Naive thymus-derived CD4-positive, alpha-beta T cell (primary cell): ENCODE results near the gene EED. TPM values are rescaled to one million over a fixed set of nuclear protein-coding genes. Genes with fewer than 3 reads are reported as not detected.
"Not testable (repeated sequence)": the region's sequence is repeated elsewhere in the genome, so short reads cannot be mapped to it uniquely, and the experiment has no call there.

Experiments used
- ATAC-seq: fragments of 150-1000 bp; cut with Tn5 transposase; 2 replicates; pipeline ENCODE4 v1.10.0; 2021; ENCODE audit warnings: mild to moderate bottlenecking, moderate library complexity
- CTCF ChIA-PET: fragments of 350-600 bp; sonication (Branson Sonifier 250); formaldehyde crosslinking; loops from one replicate; lab custom pipeline; 2021; ENCODE audit warnings: antibody characterized with exemption; lab: Charles Lee
- POLR2A ChIA-PET: fragments of 350-600 bp; sonication (Branson Sonifier 250); formaldehyde crosslinking; loops from one replicate; lab custom pipeline; 2021; ENCODE audit warnings: antibody characterized with exemption, inconsistent platforms; lab: Charles Lee
- DNase-seq, 9 donors: peaks; one replicate each; pipeline versions ENCODE4 v3.0.0 to v3.0.0-alpha.2; 2020 to 2022; ENCODE audit warnings: mixed read lengths in 1 of 9
- H3K27ac ChIP-seq: one replicate; pipeline ENCODE4 v1.7.0; 2013; ENCODE audit warnings: mild to moderate bottlenecking, low read depth, low read length, moderate library complexity
- H3K27me3 ChIP-seq, 2 donors: one replicate each; pipeline ENCODE4 v1.7.0; 2013; ENCODE audit warnings: low read length in 2 of 2, mild to moderate bottlenecking in 2 of 2, moderate library complexity in 2 of 2; ENCODE audit not compliant: control insufficient read depth in 2 of 2, insufficient read depth in 2 of 2
- H3K36me3 ChIP-seq, 3 experiments: 1 replicate in 2 of 3; 2 replicates in 1 of 3; pipeline ENCODE4 v1.7.0; 2013; ENCODE audit warnings: low read length in 3 of 3, mild to moderate bottlenecking in 3 of 3, moderate library complexity in 1 of 3; ENCODE audit not compliant: insufficient read depth in 3 of 3, control insufficient read depth in 2 of 3
- H3K4me1 ChIP-seq, 2 donors: one replicate each; pipeline ENCODE4 v1.7.0; 2013; ENCODE audit warnings: low read length in 2 of 2, mild to moderate bottlenecking in 2 of 2, moderate library complexity in 1 of 2; ENCODE audit not compliant: control insufficient read depth in 2 of 2, insufficient read depth in 2 of 2
- H3K4me3 ChIP-seq: 2 replicates; pipeline ENCODE4 v1.7.0; 2013; ENCODE audit warnings: mild to moderate bottlenecking, low read length
- H3K9me3 ChIP-seq, 3 experiments: 1 replicate in 2 of 3; 2 replicates in 1 of 3; pipeline ENCODE4 v1.7.0; 2013; ENCODE audit warnings: low read length in 3 of 3; ENCODE audit not compliant: control insufficient read depth in 2 of 3
- H3K27ac Mint-ChIP-seq, 9 donors: one replicate each; pipeline ENCODE4 v1.8.0; 2020 to 2022; ENCODE audit warnings: mixed read lengths in 9 of 9, mild to moderate bottlenecking in 8 of 9, moderate library complexity in 5 of 9, inconsistent platforms in 2 of 9
- H3K27me3 Mint-ChIP-seq, 5 donors: one replicate each; pipeline ENCODE4 v1.8.0; 2021 to 2022; ENCODE audit warnings: mixed read lengths in 5 of 5, mild to moderate bottlenecking in 1 of 5
- H3K36me3 Mint-ChIP-seq, 5 donors: one replicate each; pipeline ENCODE4 v1.8.0; 2020 to 2022; ENCODE audit warnings: mixed read lengths in 5 of 5, mild to moderate bottlenecking in 3 of 5, inconsistent platforms in 1 of 5
- H3K4me1 Mint-ChIP-seq, 7 donors: one replicate each; pipeline ENCODE4 v1.8.0; 2020 to 2022; ENCODE audit warnings: mixed read lengths in 7 of 7, mild to moderate bottlenecking in 3 of 7, inconsistent platforms in 1 of 7
- H3K4me3 Mint-ChIP-seq, 10 donors: one replicate each; pipeline ENCODE4 v1.8.0; 2020 to 2022; ENCODE audit warnings: mild to moderate bottlenecking in 10 of 10, mixed read lengths in 10 of 10, moderate library complexity in 6 of 10, inconsistent platforms in 2 of 10
- H3K9me3 Mint-ChIP-seq, 11 donors: one replicate each; pipeline ENCODE4 v1.8.0; 2020 to 2022; ENCODE audit warnings: mixed read lengths in 11 of 11, mild to moderate bottlenecking in 4 of 11, inconsistent platforms in 1 of 11, moderate library complexity in 1 of 11
- intact Hi-C, 2 donors: fragments of 100-400 bp; cut with micrococcal nuclease; formaldehyde crosslinking; loops; one replicate each; pipeline ENCODE4 v1.15.1; 2023
- polyA plus RNA-seq, 2 donors: library from polyadenylated mRNA; unstranded; fragments of 300-500 nt; fragmentation: Illumina TruSeq; gene quantifications; one replicate each; pipeline ENCODE4 v1.2.3, GENCODE V29; 2021
- total RNA-seq, 6 experiments: library from RNA in 5 of 6; stranded (reverse) in 5 of 6; gene quantifications; 1 replicate in 5 of 6; 2 replicates in 1 of 6; pipeline ENCODE4 v1.2.3 and lab custom pipeline; 2021 to 2026

EED gene
- total and polyA plus RNA-seq, 7 experiments from 2014 or later = 15.3 to 62.4 (median 23.4) TPM

DNA sequence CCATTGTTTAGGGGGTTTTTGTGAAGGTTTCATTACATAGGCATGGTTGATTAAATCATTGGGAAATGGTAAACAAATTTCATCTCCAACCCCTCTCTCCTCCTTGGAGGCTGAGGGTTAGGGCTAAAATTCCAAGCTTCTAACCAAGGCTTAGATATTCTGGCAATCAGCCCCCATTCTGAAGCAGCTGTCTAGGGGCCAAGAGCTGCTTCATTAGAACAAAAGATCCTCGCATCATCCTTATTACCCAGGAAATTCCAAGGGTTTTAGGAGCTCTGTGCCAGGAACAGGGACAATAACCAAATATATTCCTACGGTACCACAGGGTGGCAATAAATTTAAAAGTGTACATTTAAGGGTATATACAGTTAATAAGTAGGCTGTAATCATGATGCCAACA is 22.5 kb upstream of the EED start:
- Mint-ChIP-seq H3K9me3 (peaks cover 0 to 14% (median 3%) of the 10 kb centered on the region in 11 donors), H3K4me1 (peaks cover 4 to 28% (median 12%) of the 10 kb centered on the region in 7 donors), H3K36me3 (peaks cover 0 to 10% (median 4%) of the 10 kb centered on the region in 5 donors), H3K27ac (no peak overlapping the region), H3K4me3 (no peak overlapping the region), H3K27me3 (peaks cover 0 to 12% (median 5%) of the 10 kb centered on the region in 5 donors)
- Histone ChIP-seq H3K4me1 (no peaks in the 10 kb centered on the region), H3K4me3 (no peak overlapping the region), H3K36me3 (no peaks in the 10 kb centered on the region), H3K27me3 (no peaks in the 10 kb centered on the region), H3K9me3 (no peaks in the 10 kb centered on the region), H3K27ac (no peak overlapping the region)
- DNase-seq (no peak), ATAC-seq (no peak)
- CTCF ChIA-PET = interaction anchor here (0.5 kb wide), 1 partner anchor 556 kb away, joined by 3 read pairs; no protein-coding TSS in a partner anchor
- intact Hi-C loops = no loop called here
- POLR2A ChIA-PET = no interaction called here

DNA sequence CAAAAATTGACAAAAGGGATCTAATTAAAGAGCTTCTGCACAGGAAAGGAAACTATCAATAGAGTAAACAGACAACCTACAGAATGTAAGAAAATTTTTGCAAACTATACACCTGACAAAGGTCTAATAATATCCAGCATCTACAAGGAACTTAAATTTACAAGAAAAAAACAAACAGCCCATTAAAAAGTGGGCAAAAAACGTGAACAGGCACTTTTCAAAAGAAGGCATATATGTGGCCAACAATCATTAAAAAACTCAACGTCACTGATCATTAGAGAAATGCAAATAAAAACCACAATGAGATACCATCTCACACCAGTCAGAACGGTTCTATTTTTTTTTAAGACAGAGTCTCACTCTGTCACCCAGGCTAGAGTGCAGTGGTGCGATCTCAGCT is 20.0 kb upstream of the EED start:
- H3K27me3 ChIP-seq, intact Hi-C loops, ATAC-seq, H3K4me3 ChIP-seq, H3K36me3 ChIP-seq, H3K9me3 ChIP-seq, DNase-seq, H3K4me3 Mint-ChIP-seq, H3K27ac ChIP-seq, H3K27ac Mint-ChIP-seq, H3K4me1 ChIP-seq: not testable (repeated sequence)
- Mint-ChIP-seq H3K4me1 (peaks cover 0 to 24% (median 0%) of the 10 kb centered on the region in 7 donors), H3K9me3 (peaks cover 0 to 14% (median 3%) of the 10 kb centered on the region in 11 donors), H3K36me3 (peaks cover 0 to 10% (median 4%) of the 10 kb centered on the region in 5 donors), H3K27me3 (peaks cover 0 to 12% (median 4%) of the 10 kb centered on the region in 5 donors)
- POLR2A ChIA-PET = interaction anchor here (0.6 to 1.0 kb wide), 2 partner anchors 18 to 373 kb away, joined by 3 read pairs; no protein-coding TSS in a partner anchor
- CTCF ChIA-PET = interaction anchor here (0.7 to 1.2 kb wide), 3 partner anchors 9 to 183 kb away, joined by 3 read pairs; no protein-coding TSS in a partner anchor

DNA sequence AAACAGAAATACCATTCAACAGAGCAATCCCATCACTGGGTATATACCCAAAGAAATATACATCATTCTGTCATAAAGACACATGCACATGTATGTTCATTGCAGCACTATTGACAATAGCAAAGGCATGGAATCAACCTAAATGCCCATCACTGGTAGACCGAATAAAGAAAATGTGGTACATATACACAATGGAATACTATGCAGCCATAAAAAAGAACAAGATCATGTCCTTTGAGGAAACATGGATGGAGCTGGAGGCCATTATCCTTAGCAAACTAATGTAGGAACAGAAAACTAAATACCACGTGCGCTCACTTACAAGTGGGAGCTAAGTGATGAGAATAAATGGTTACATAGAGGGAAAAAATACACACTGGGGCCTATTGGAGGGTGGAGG is 19.2 kb upstream of the EED start:
- Mint-ChIP-seq H3K9me3 (peaks cover 0 to 14% (median 3%) of the 10 kb centered on the region in 11 donors), H3K27me3 (peaks cover 0 to 12% (median 0%) of the 10 kb centered on the region in 5 donors), H3K36me3 (peaks cover 0 to 10% (median 4%) of the 10 kb centered on the region in 5 donors), H3K4me1 (peaks cover 0 to 24% (median 0%) of the 10 kb centered on the region in 7 donors)
- H3K4me3 Mint-ChIP-seq, H3K27me3 ChIP-seq, H3K27ac Mint-ChIP-seq, DNase-seq, H3K4me3 ChIP-seq, ATAC-seq, H3K9me3 ChIP-seq, H3K4me1 ChIP-seq, intact Hi-C loops, H3K36me3 ChIP-seq, H3K27ac ChIP-seq: not testable (repeated sequence)
- ChIA-PET POLR2A (interaction anchor here (0.6 to 1.0 kb wide), 2 partner anchors 17 to 374 kb away, joined by 3 read pairs; no protein-coding TSS in a partner anchor), CTCF (interaction anchor here (0.6 kb wide), 1 partner anchor 179 kb away, joined by 3 read pairs; no protein-coding TSS in a partner anchor)

DNA sequence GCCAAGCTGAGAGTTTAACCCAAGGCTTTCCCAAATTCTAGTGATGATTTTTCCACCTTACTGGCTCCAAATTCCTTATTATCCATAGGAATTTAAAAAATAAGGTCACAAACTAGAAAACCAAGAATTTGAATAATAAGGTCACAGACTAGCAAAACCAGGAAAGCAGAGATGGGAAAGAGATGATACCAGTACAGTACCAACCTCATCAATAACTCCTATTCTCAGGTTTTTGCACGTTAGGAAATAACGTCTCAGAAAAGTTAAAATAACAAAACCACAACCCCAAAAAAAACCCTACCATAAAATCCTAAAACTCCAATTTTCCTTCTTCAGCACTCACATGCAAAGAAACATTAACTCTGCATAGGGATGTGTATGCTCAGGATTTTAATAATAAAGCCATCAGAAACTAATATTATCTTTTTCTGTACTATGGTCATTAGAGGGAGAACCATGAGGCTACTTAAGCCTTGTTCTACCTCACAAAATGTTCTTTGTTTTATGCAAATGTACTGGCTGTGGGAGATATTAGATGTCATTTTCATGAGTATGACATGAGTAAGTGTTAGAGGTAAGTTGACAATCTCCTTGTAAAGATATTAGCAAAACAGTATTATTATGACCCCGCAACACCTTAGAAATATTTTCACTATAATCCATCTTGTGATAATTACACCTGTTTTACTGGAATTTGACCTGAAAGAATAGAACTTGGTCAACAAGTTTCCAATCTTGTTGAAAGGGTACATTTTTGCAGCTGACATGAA is 16.1 kb upstream of the EED start:
- ATAC-seq = no peak
- Histone ChIP-seq H3K4me1 (no peaks in the 10 kb centered on the region), H3K4me3 (no peak overlapping the region), H3K27ac (no peak overlapping the region), H3K9me3 (no peaks in the 10 kb centered on the region), H3K36me3 (no peaks in the 10 kb centered on the region), H3K27me3 (no peaks in the 10 kb centered on the region)
- CTCF ChIA-PET = no interaction called here
- Mint-ChIP-seq H3K4me1 (peaks cover 0 to 28% (median 0%) of the 10 kb centered on the region in 7 donors), H3K27ac (no peak overlapping the region), H3K36me3 (peaks cover 0 to 10% (median 4%) of the 10 kb centered on the region in 5 donors), H3K27me3 (peaks cover 0 to 10% (median 0%) of the 10 kb centered on the region in 5 donors), H3K4me3 (no peak overlapping the region), H3K9me3 (peaks cover 0 to 14% (median 3%) of the 10 kb centered on the region in 11 donors)
- POLR2A ChIA-PET = no interaction called here
- no peak for DNase-seq
- intact Hi-C loops = no loop called here

DNA sequence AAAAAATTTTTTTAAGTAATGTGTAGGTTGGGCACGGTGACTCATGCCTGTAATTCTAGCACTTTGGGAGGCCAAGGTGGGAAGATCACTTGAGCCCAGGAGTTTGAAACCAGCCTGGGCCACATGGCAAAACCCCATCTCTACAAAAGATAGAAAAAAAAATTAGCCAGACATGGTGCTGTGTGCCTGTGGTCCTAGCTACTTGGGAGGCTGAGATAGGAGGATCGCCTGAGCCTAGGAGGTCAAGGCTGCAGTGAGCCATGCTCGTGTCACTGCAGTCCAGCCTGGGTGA is 15.6 kb upstream of the EED start:
- peaks cover 0 to 10% (median 0%) of the 10 kb centered on the region in 5 donors for H3K27me3 Mint-ChIP-seq

DNA sequence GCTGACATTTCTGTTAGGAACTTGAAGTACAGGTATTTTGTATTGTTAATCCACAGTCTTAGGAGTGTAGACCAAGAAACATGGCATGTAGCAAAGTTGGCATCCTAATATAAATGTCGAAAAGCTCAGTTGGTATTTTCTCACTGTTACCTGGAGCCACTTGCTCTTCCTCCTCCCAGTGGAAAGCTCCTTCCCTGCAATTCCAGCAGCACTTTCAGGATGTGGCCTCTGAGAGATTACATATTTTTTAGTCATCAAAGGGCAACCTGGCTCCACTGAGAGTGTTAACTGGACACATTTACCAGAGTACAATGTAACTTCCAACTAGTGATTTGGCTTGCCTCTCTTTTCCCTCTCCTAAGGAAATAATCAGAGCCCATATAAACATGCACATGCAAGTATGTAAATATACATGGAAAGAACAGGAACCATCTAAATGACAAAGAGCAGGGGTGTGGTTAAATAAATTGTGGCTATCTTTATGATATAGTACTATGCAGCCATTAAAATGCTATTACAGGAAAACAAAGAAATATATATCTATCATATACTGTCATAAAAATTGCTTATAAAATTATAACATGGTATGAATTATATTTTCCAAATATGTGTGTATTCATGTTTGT is 14.3 kb upstream of the EED start:
- Mint-ChIP-seq H3K9me3 (peaks cover 0 to 4% (median 0%) of the 10 kb centered on the region in 11 donors), H3K4me1 (peaks cover 0 to 28% (median 0%) of the 10 kb centered on the region in 7 donors), H3K36me3 (peaks cover 0 to 4% (median 0%) of the 10 kb centered on the region in 5 donors), H3K27me3 (peaks cover 0 to 10% (median 0%) of the 10 kb centered on the region in 5 donors), H3K4me3 (no peak overlapping the region), H3K27ac (no peak overlapping the region)
- Histone ChIP-seq H3K27ac (no peak overlapping the region), H3K27me3 (no peaks in the 10 kb centered on the region), H3K36me3 (no peaks in the 10 kb centered on the region), H3K4me3 (no peak overlapping the region), H3K4me1 (no peaks in the 10 kb centered on the region), H3K9me3 (no peaks in the 10 kb centered on the region)
- no peak for ATAC-seq
- no peak for DNase-seq
- CTCF ChIA-PET = interaction anchor here (0.6 to 1.9 kb wide), 3 partner anchors 9 to 628 kb away, joined by 3 to 4 read pairs (median 3); no protein-coding TSS in a partner anchor
- POLR2A ChIA-PET = no interaction called here
- intact Hi-C loops = no loop called here

More for the DNA sequence above, 15.6 kb upstream of the EED start:
- H3K9me3 ChIP-seq, H3K27me3 ChIP-seq, ATAC-seq, H3K4me1 ChIP-seq, CTCF ChIA-PET, H3K27ac ChIP-seq, H3K4me3 Mint-ChIP-seq, H3K36me3 Mint-ChIP-seq, H3K36me3 ChIP-seq, H3K4me3 ChIP-seq, intact Hi-C loops, POLR2A ChIA-PET: not testable (repeated sequence)
- DNase-seq = peak in 1 of 9 donors; percentile 47
- Mint-ChIP-seq H3K4me1 (peaks cover 0 to 28% (median 0%) of the 10 kb centered on the region in 7 donors), H3K27ac (peak overlapping the region in 1 of 9 donors; percentile 68), H3K9me3 (peaks cover 0 to 11% (median 3%) of the 10 kb centered on the region in 11 donors)
